Esophagus muscularis mucosa (tissue), 2 donors: ENCODE measurements around the gene TRRAP.

Experiments
- EP300 ChIP-seq: sonication (generic); formaldehyde crosslinking; IDR thresholded peaks from one replicate; pipeline ENCODE4 v1.6.1; 2017; ENCODE audit warnings: antibody characterized with exemption
- POLR2A ChIP-seq: fragments of 450-650 bp; IDR thresholded peaks from one replicate; pipeline ENCODE4 v1.6.1; 2017; ENCODE audit warnings: antibody characterized with exemption, moderate library complexity, mild to moderate bottlenecking, low read depth

DNA sequence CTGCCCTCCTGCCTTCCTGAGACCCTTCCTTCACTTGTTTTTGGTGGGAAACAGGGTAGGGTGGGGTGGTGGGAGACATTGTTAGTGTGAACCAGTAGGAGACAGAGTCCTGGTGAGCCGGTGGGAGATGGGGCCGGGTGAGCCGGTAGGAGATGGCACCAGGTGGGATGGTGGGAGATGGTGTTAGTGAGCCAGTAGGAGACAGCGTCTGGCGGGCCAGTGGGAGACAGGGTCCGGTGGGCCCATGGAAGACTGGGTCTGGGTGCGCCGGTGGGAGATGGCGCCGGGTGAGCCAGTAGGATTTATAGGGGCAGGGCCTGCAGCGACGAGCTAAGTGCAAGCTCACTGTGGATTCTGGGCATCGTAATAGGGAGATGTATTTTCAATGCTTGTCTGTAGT, 116.8 kb downstream of the TRRAP start:
- no peak for TF ChIP-seq EP300
- TF ChIP-seq POLR2A: no peak
